ENCODE measurements around the gene KIF1B.
"Not testable (repeated sequence)": the region's sequence is repeated elsewhere in the genome, so short reads cannot be mapped to it uniquely, and the experiment has no call there.

Gene KIF1B

GRCh38 chr1:10216090-10216749, 5.8 kb downstream of the KIF1B start:
- no peaks in the 10 kb centered on the region for H3K9me3 ChIP-seq (ENCODE audit: control insufficient read depth, low read depth, low read length)
- no peak overlapping the region for H3K27ac ChIP-seq (ENCODE audit: low read length)
- H3K36me3 ChIP-seq (ENCODE audit: control insufficient read depth, low read depth, low read length) = no peaks in the 10 kb centered on the region
- no peaks in the 10 kb centered on the region for H3K27me3 ChIP-seq (ENCODE audit: control insufficient read depth, insufficient read depth, low read length)
- H3K4me1 ChIP-seq (ENCODE audit: control insufficient read depth, low read depth, low read length) = peaks cover 18% of the 10 kb centered on the region
- H3K4me3 ChIP-seq (ENCODE audit: low read length) = no peak overlapping the region
- no peak overlapping the region for H3K9ac ChIP-seq (ENCODE audit: low read length)

- no peaks in the 10 kb centered on the region for H3K27me3 ChIP-seq (ENCODE audit: control insufficient read depth, insufficient read depth, low read length)
- H3K27ac ChIP-seq (ENCODE audit: low read length) = no peak overlapping the region
- H3K9me3 ChIP-seq (ENCODE audit: control insufficient read depth, low read depth, low read length) = no peaks in the 10 kb centered on the region
- H3K4me3 ChIP-seq (ENCODE audit: low read length) = no peak overlapping the region
- H3K9ac ChIP-seq (ENCODE audit: low read length) = no peak overlapping the region
- H3K4me1 ChIP-seq (ENCODE audit: control insufficient read depth, low read depth, low read length) = peaks cover 6% of the 10 kb centered on the region
- no peaks in the 10 kb centered on the region for H3K36me3 ChIP-seq (ENCODE audit: control insufficient read depth, low read depth, low read length)
Measured at GRCh38 chr1:10217748-10218441, 7.5 kb downstream of the KIF1B start.

GRCh38 chr1:10220200-10220599, 9.8 kb downstream of the KIF1B start:
- H3K9ac ChIP-seq (ENCODE audit: low read length) = no peak overlapping the region
- no peak overlapping the region for H3K4me3 ChIP-seq (ENCODE audit: low read length)
- no peaks in the 10 kb centered on the region for H3K4me1 ChIP-seq (ENCODE audit: control insufficient read depth, low read depth, low read length)
- H3K27me3 ChIP-seq (ENCODE audit: control insufficient read depth, insufficient read depth, low read length) = no peaks in the 10 kb centered on the region
- no peaks in the 10 kb centered on the region for H3K36me3 ChIP-seq (ENCODE audit: control insufficient read depth, low read depth, low read length)
- no peak overlapping the region for H3K27ac ChIP-seq (ENCODE audit: low read length)
- peaks cover 7% of the 10 kb centered on the region for H3K9me3 ChIP-seq (ENCODE audit: control insufficient read depth, low read depth, low read length)

- not testable (repeated sequence) for H3K9ac ChIP-seq (ENCODE audit: low read length); H3K4me1 ChIP-seq (ENCODE audit: control insufficient read depth, low read depth, low read length); H3K27me3 ChIP-seq (ENCODE audit: control insufficient read depth, insufficient read depth, low read length); H3K9me3 ChIP-seq (ENCODE audit: control insufficient read depth, low read depth, low read length); H3K4me3 ChIP-seq (ENCODE audit: low read length); H3K27ac ChIP-seq (ENCODE audit: low read length); H3K36me3 ChIP-seq (ENCODE audit: control insufficient read depth, low read depth, low read length)
Measured at GRCh38 chr1:10220657-10221056, 10.3 kb downstream of the KIF1B start.

GRCh38 chr1:10225573-10225972, 15.2 kb downstream of the KIF1B start:
- Histone ChIP-seq H3K4me1 (ENCODE audit: control insufficient read depth, low read depth, low read length) (no peaks in the 10 kb centered on the region), H3K36me3 (ENCODE audit: control insufficient read depth, low read depth, low read length) (no peaks in the 10 kb centered on the region), H3K9me3 (ENCODE audit: control insufficient read depth, low read depth, low read length) (peaks cover 7% of the 10 kb centered on the region), H3K4me3 (ENCODE audit: low read length) (no peak overlapping the region), H3K9ac (ENCODE audit: low read length) (no peak overlapping the region), H3K27me3 (ENCODE audit: control insufficient read depth, insufficient read depth, low read length) (no peaks in the 10 kb centered on the region), H3K27ac (ENCODE audit: low read length) (no peak overlapping the region)

DNA sequence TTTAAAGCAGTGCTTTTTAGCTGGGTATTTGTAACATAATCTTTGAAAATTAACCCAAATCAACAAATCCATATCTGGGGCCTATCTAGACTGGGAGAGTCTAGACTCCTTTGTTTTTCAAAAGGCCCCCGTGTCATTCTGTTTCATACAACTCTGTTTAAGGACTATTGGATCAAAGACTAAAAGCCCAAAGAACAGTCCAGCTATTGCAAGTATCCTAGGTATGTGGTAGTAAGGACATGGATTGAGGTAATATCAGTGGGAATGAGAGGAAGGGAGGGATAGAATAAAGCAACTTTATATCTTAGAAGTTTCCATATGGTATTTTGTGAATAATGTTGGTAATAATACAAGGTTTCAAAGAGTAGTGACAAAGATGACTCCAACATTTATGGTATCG, 18.2 kb downstream of the KIF1B start:
- no peak overlapping the region for H3K9ac ChIP-seq (ENCODE audit: low read length)
- H3K4me3 ChIP-seq (ENCODE audit: low read length) = no peak overlapping the region
- no peaks in the 10 kb centered on the region for H3K36me3 ChIP-seq (ENCODE audit: control insufficient read depth, low read depth, low read length)
- no peak overlapping the region for H3K27ac ChIP-seq (ENCODE audit: low read length)
- H3K27me3 ChIP-seq (ENCODE audit: control insufficient read depth, insufficient read depth, low read length) = no peaks in the 10 kb centered on the region
- peaks cover 7% of the 10 kb centered on the region for H3K9me3 ChIP-seq (ENCODE audit: control insufficient read depth, low read depth, low read length)
- H3K4me1 ChIP-seq (ENCODE audit: control insufficient read depth, low read depth, low read length) = no peaks in the 10 kb centered on the region

DNA sequence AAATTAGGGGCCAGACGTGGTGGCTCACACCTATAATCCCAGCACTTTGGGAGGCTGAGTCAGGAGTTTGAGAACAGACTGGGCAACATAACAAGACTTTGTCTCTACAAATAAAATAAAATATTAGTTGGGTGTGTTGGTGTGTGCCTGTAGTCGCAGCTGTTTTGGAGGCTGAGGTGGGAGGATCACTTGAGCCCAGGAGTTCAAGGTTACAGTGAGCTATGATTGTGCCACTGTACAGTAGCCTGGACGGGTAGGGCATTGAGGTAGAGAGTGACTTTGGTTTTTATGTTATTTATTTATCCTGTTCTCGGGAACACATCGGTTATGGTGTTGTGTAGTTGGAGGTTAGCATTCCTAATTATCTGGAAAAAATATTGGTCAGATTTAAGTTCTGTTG, 19.5 kb downstream of the KIF1B start:
- Histone ChIP-seq H3K27me3 (ENCODE audit: control insufficient read depth, insufficient read depth, low read length) (no peaks in the 10 kb centered on the region), H3K27ac (ENCODE audit: low read length) (no peak overlapping the region), H3K9me3 (ENCODE audit: control insufficient read depth, low read depth, low read length) (no peaks in the 10 kb centered on the region), H3K36me3 (ENCODE audit: control insufficient read depth, low read depth, low read length) (no peaks in the 10 kb centered on the region), H3K4me1 (ENCODE audit: control insufficient read depth, low read depth, low read length) (no peaks in the 10 kb centered on the region), H3K9ac (ENCODE audit: low read length) (no peak overlapping the region), H3K4me3 (ENCODE audit: low read length) (no peak overlapping the region)

DNA sequence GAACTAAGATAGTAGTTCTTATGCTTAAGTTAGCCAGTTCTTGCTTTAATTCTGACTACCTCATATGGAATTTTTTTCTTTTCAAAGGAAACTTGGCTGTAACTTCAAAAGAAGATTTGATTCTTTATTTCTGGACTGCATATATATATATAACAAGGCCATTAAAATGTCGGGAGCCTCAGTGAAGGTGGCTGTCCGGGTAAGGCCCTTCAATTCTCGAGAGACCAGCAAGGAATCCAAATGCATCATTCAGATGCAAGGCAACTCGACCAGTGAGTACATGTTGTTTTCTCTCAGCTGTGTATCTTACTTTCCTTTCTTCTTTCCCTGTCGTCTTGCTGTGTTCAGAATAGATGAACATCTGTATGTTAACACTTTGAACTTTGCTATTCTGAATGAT, 21.8 kb downstream of the KIF1B start:
- Histone ChIP-seq H3K4me3 (ENCODE audit: low read length) (no peak overlapping the region), H3K27ac (ENCODE audit: low read length) (no peak overlapping the region), H3K36me3 (ENCODE audit: control insufficient read depth, low read depth, low read length) (no peaks in the 10 kb centered on the region), H3K9me3 (ENCODE audit: control insufficient read depth, low read depth, low read length) (no peaks in the 10 kb centered on the region), H3K9ac (ENCODE audit: low read length) (no peak overlapping the region), H3K27me3 (ENCODE audit: control insufficient read depth, insufficient read depth, low read length) (no peaks in the 10 kb centered on the region), H3K4me1 (ENCODE audit: control insufficient read depth, low read depth, low read length) (no peaks in the 10 kb centered on the region)

GRCh38 chr1:10236405-10237156, 26.2 kb downstream of the KIF1B start:
- Histone ChIP-seq H3K4me3 (ENCODE audit: low read length) (no peak overlapping the region), H3K4me1 (ENCODE audit: control insufficient read depth, low read depth, low read length) (no peaks in the 10 kb centered on the region), H3K9ac (ENCODE audit: low read length) (no peak overlapping the region), H3K27me3 (ENCODE audit: control insufficient read depth, insufficient read depth, low read length) (no peaks in the 10 kb centered on the region), H3K27ac (ENCODE audit: low read length) (no peak overlapping the region), H3K9me3 (ENCODE audit: control insufficient read depth, low read depth, low read length) (no peaks in the 10 kb centered on the region), H3K36me3 (ENCODE audit: control insufficient read depth, low read depth, low read length) (no peaks in the 10 kb centered on the region)

- Histone ChIP-seq H3K4me1 (ENCODE audit: control insufficient read depth, low read depth, low read length) (no peaks in the 10 kb centered on the region), H3K4me3 (ENCODE audit: low read length) (no peak overlapping the region), H3K36me3 (ENCODE audit: control insufficient read depth, low read depth, low read length) (no peaks in the 10 kb centered on the region), H3K27ac (ENCODE audit: low read length) (no peak overlapping the region), H3K9ac (ENCODE audit: low read length) (no peak overlapping the region), H3K27me3 (ENCODE audit: control insufficient read depth, insufficient read depth, low read length) (no peaks in the 10 kb centered on the region), H3K9me3 (ENCODE audit: control insufficient read depth, low read depth, low read length) (no peaks in the 10 kb centered on the region)
Measured at GRCh38 chr1:10237157-10237539, 26.8 kb downstream of the KIF1B start.

DNA sequence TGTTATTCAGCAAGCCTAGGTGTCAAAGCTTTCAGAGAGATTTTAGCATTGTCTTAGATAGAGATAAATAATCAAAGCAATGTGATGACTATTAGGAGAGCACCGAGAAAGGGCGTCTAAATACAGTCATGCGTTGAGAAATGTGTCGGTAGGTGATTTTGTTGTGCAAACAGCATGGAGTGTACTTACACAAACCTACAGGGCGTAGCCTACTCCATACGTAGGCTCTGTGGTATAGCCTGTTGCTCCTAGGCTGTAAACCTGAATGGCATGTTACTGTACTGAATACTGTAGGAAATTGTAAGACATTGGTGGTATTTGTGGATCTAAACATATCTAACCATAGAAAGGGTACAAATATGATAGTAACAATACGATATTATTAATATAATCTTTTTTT, 31.8 kb downstream of the KIF1B start:
- Histone ChIP-seq H3K9ac (ENCODE audit: low read length) (no peak overlapping the region), H3K27ac (ENCODE audit: low read length) (no peak overlapping the region), H3K4me1 (ENCODE audit: control insufficient read depth, low read depth, low read length) (no peaks in the 10 kb centered on the region), H3K9me3 (ENCODE audit: control insufficient read depth, low read depth, low read length) (no peaks in the 10 kb centered on the region), H3K36me3 (ENCODE audit: control insufficient read depth, low read depth, low read length) (no peaks in the 10 kb centered on the region), H3K4me3 (ENCODE audit: low read length) (no peak overlapping the region), H3K27me3 (ENCODE audit: control insufficient read depth, insufficient read depth, low read length) (no peaks in the 10 kb centered on the region)
